Fibroblast of mammary gland (primary cell): ENCODE results near the gene BORCS5.

Source experiments
- DNase-seq: peaks from one replicate; pipeline ENCODE4 v3.0.0-alpha.2; 2010; ENCODE audit warnings: low read depth
- H3K4me3 ChIP-seq: 2 replicates; pipeline ENCODE4 v1.5.1; 2011; ENCODE audit warnings: low read depth, mild to moderate bottlenecking, low read length, moderate library complexity; ENCODE audit not compliant: control insufficient read depth
- CTCF ChIP-seq: conservative IDR thresholded peaks from 2 replicates; pipeline ENCODE4 v1.5.1; 2011; ENCODE audit warnings: low read depth, low read length, inconsistent platforms; ENCODE audit not compliant: control insufficient read depth, insufficient read depth

The BORCS5 gene

GRCh38 chr12:12378616-12379015 lies 21.7 kb downstream of the BORCS5 start:
- DNase-seq: no peak
- H3K4me3 ChIP-seq: no peak overlapping the region
- no peak for TF ChIP-seq CTCF

- no peak overlapping the region for H3K4me3 ChIP-seq
- TF ChIP-seq CTCF: no peak
- DNase-seq: peak; percentile 22
Observed at GRCh38 chr12:12379831-12380730, 23.2 kb downstream of the BORCS5 start.

- no peak for TF ChIP-seq CTCF
- H3K4me3 ChIP-seq: no peak overlapping the region
- no peak for DNase-seq
Observed at GRCh38 chr12:12380949-12381593, 24.2 kb downstream of the BORCS5 start.

- DNase-seq: no peak
Observed at GRCh38 chr12:12381982-12382381, 25.1 kb downstream of the BORCS5 start.

GRCh38 chr12:12384571-12385340 lies 27.9 kb downstream of the BORCS5 start:
- TF ChIP-seq CTCF: no peak
- H3K4me3 ChIP-seq: no peak overlapping the region
- no peak for DNase-seq

More at GRCh38 chr12:12381982-12382381, 25.1 kb downstream of the BORCS5 start:
- TF ChIP-seq CTCF: no peak
- no peak overlapping the region for H3K4me3 ChIP-seq

- TF ChIP-seq CTCF: no peak
- no peak overlapping the region for H3K4me3 ChIP-seq
- peak; percentile 83 for DNase-seq
Observed at GRCh38 chr12:12387501-12387900, 30.6 kb downstream of the BORCS5 start.
